Pulmonary artery endothelial cell (primary cell): ENCODE results near the gene CLEC2B. TPM values are rescaled to one million over a fixed set of nuclear protein-coding genes. Genes with fewer than 3 reads are reported as not detected.
A peak's percentile ranks its signal among the peaks of the same experiment; 100 is the strongest.
"Not testable (repeated sequence)": the region's sequence is repeated elsewhere in the genome, so short reads cannot be mapped to it uniquely, and the experiment has no call there.

Experiments
- DNase-seq: peaks from one replicate; pipeline ENCODE4 v3.0.0-alpha.2; 2011; ENCODE audit warnings: low read depth, low spot score
- total RNA-seq: library from RNA; depleted of rRNA; stranded (reverse); fragments of >200 nt; gene quantifications from 2 replicates; pipeline ENCODE4 v1.2.3, GENCODE V29; 2014

Gene CLEC2B
- total RNA-seq, result 11.9 and 39.8 TPM in 2 replicates

- DNase-seq, result peak; percentile 53
Measured at GRCh38 chr12:9869307-9870161, at the start of gene CLEC2B. TSS of gene CLEC2B (minus strand) at chr12:9869354.

GRCh38 chr12:9911708-9912107 is 42.6 kb upstream of the CLEC2B start:
- no peak for DNase-seq

DNA sequence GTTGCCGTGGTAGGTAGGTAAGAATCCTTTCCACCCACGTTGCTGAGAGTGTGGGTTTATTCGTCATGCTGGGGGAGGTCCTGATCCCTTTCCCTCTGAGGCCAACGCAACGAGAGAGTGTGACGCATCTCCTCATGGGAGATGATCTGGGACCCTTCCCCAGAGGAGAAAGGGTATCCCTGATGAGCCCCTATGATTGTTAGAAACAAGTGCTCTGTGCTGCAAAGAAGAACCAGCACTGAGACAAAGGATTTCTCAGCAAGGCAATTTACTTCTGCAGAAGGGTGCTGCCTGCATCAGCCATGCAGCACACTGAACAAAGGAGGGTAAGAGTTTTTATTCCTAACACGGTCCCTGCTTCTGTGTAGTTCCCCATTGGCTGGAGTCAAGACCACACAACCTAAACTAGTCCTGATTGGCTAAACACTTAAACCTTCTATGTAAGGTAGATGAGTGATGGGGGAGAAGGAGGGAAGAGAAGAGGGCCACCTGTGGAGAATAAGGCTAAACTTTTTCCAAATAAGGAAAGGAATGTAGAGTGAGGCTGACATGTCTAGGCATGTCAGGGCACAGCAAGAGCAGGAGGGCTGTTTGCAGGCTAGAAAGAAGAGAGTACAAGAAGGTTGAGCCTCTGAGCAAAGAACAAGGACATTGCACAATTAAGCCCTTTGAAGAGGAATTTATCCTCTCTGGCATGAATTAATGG is 41.7 kb upstream of the CLEC2B start:
- no peak for DNase-seq

DNA sequence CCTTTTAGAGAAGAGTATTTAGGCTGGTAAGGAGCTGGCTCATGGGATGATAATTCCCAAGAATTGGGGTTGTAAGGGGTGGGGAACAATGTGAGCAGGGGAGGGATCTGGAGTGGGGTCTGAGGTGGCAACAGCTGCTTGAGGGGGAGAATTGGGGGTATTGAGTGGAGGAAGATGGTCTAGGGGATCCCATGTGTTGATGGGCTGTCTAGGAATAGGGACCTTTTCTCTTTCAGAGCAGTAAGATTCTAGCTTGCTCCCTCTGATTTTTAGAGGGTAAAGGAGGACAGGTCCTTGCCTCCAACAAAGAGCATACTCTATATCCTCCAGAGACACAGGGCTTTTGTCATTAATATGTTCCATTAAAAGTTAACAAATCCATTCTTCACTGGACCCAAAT is 40.6 kb upstream of the CLEC2B start:
- DNase-seq, result no peak

GRCh38 chr12:9908350-9908749 is 39.2 kb upstream of the CLEC2B start:
- DNase-seq, result no peak

GRCh38 chr12:9907769-9908168 is 38.6 kb upstream of the CLEC2B start:
- no peak for DNase-seq

GRCh38 chr12:9906873-9907272 is 37.7 kb upstream of the CLEC2B start:
- no peak for DNase-seq

- DNase-seq, result no peak
Measured at GRCh38 chr12:9902539-9903228, 33.5 kb upstream of the CLEC2B start.

DNA sequence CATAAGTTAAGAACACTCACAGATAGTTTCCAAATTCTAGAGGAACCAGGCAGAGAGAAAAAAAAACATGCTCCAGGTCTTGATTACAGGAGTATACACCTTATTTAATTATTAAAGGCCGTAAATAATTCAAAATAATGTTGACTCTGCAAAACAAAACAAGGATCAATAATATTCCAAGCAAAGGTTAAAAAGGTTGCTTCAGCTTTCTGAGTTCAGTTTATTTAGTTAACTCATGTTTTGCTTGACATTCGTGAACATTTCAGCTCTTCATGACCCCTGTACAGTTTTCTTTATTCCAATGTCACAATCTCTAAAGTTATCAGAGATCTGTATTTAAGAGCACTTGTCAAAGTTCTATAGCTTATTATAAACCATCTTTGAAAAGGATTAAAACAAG is 31.8 kb upstream of the CLEC2B start:
- DNase-seq, result no peak

DNA sequence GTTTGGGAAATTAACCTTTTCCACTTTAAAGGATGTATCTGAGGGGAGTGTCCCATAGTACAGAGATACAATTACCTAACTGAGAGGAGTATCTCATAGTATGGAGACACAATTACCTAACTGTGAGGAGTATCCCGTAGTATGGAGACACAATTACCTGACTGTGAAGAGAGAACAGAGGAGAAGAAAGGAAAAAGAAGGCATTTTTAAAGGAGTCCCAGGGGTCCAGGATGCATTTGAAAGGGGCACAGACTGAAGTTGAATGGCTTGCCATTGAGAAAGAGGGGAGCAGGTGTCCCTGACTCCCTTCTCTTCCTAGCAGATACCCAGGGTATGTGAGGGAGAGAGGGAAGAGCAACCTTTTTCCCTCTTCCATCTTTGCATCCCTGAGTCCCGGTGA is 30.1 kb upstream of the CLEC2B start:
- no peak for DNase-seq

DNA sequence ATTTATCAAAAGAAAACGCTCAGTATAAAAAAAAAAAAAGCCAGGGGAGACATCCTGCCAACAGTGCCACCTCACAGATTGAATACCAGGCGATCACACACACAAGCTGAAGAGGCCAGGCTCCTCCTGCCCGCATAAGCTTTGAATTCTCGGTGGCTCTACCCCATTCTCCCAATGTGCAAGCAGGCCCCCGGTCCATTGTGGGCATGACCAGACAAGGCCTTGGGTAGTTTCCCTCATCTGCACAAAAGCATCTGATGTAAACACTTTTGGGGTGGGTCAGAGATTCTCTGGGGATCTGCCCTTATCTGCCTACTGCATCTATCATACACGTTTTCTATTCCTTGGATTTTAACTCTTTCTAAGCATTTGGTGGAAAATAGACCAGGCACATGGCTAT is 28.4 kb upstream of the CLEC2B start:
- no peak for DNase-seq

DNA sequence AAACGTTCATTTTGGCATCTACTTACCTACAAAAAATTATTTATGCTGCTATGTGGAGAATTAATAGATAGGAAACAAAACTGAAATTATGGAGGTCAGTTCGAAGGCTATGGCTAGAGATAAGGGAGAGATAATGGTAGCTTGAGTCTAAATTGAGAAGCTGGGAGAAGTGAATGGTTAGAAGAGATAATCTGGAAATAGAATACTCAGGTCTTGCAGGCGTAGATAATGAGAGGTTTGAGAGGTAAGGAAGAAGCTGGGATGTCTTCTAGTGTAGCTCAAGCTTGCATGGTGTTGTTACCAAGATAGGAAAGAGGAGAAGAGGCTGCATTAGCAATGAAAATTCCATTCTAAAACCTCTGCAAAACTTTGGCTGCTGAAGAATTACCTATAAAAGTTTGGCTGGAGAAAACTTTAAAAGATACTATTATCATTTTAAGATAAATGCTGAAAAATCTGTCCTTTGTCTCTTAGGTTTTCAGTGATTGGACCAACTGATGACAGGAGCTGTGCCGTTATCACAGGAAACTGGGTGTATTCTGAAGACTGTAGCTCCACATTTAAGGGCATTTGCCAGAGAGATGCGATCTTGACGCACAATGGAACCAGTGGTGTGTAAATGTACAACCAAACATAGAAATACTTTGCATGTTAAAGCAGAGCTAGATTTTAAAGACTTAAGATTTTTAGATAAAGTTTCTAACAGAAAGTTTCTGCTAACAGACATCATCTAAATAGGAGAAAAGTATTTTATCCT is 26.2 kb upstream of the CLEC2B start:
- DNase-seq, result no peak

- no peak for DNase-seq
Measured at GRCh38 chr12:9888665-9889273, 19.6 kb upstream of the CLEC2B start.

DNA sequence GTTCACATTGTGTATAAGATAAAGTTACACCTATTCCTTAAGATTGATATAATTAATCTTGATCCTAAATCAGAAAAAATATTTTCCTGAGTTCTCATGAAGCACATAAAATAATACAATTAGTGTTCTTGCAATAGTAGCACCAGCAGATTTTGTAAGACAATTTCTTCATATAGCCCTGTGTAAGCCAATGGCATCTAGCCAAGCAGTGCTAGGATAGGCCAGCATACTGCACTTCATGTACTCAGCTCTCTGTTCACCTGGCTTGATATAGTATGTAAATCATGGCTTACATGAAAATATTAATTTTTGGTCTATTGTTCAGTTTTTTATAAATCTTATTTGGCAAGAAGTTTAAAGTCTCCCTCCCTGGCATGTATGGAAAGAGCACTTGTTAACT is 14.0 kb upstream of the CLEC2B start:
- DNase-seq, result no peak

- DNase-seq, result no peak
Measured at GRCh38 chr12:9881988-9882387, 12.8 kb upstream of the CLEC2B start.

GRCh38 chr12:9881246-9881645 is 12.1 kb upstream of the CLEC2B start, which contains the start of gene KLRF2:
TSS of gene KLRF2 (plus strand) at chr12:9881489. CDS start at chr12:9881596, 107 bp downstream.
- DNase-seq, result no peak

DNA sequence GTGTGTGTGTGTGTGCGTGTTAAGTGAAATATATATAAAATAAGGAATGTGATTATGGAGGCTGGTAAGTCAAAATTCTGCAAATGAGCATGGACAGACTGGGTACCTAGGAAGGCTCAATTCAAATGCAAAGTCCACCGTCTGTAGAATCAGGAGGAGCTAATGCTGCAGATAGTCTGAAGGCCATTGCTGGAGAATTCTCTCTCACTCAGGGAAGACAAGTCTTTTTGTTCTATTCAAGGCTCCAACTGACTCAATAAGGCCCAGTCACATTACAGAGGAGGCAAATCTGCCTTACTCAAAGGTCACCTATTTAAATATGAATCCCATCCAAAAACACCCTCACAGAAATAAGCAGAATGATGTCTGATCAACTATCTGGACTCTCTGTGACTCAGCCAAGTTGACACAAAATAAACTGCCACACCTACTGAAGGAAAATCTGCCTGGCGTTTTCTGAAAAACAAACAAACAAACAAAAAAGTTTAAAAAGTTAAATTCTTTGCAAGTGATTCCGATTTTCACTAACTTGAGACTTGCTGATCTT is 11.5 kb upstream of the CLEC2B start:
- DNase-seq, result no peak

GRCh38 chr12:9876120-9876519 is 7.0 kb upstream of the CLEC2B start:
- not testable (repeated sequence) for DNase-seq

- no peak for DNase-seq
Measured at GRCh38 chr12:9872742-9873141, 3.6 kb upstream of the CLEC2B start.

DNA sequence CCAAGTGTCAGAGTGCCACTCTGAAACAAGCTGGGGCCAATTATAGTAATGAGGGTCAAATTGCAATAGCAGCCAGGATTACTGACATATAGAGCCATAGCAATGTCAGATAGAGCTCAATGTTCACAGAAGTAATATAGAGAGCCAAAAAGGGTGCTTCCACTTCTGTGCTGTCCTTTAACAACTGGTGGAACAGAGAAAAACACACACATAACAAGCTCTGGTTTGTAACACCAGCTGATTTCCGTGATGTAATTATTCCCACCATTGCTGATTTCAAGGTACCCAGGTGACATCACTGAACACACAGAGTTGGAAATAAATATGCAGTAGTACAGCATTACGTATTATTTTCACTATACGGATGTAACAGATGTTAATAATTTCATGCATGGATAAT is 3.0 kb upstream of the CLEC2B start:
- DNase-seq, result no peak
